ENCODE data around the gene TCF4. TPM values are rescaled to one million over a fixed set of nuclear protein-coding genes. Genes with fewer than 3 reads are reported as not detected.

TCF4 gene
- total RNA-seq, 1 experiment from 2014 or later, result 2.3 TPM

GRCh38 chr18:55372209-55372608, 215.8 kb downstream of the TCF4 start:
- in situ Hi-C loops (cut with HindIII; ENCODE audit: low pct_unique_long_range_greater_than_20kb, low sequenced_read_pairs) (no loop called here), intact Hi-C loops (cut with micrococcal nuclease; ENCODE audit: unreplicated experiment) (no loop called here)
- ChIA-PET POLR2A (no interaction called here), CTCF (no interaction called here)
- Histone ChIP-seq H3K36me3 (ENCODE audit: control insufficient read depth, insufficient read depth, low read length) (no peaks in the 10 kb centered on the region), H3K9me3 (ENCODE audit: control insufficient read depth, insufficient read depth, low read depth, low read length) (no peaks in the 10 kb centered on the region), H3K27ac (ENCODE audit: low read length) (no peak overlapping the region), H3K4me1 (ENCODE audit: control insufficient read depth, insufficient read depth, low read length) (no peaks in the 10 kb centered on the region), H3K27me3 (ENCODE audit: control insufficient read depth, insufficient read depth, low read length) (no peaks in the 10 kb centered on the region), H3K4me3 (ENCODE audit: low read depth in 2 of 2, low read length in 2 of 2) (no peak overlapping the region)
- BruUV-seq (replicated peaks), result no TSS peak
- no peak for DNase-seq (ENCODE audit: low read depth, low spot score)
- TF ChIP-seq CTCF (IDR thresholded peaks at IDR 0.05), result no peak
- no peak for TF ChIP-seq SIN3A (IDR thresholded peaks at IDR 0.05; ENCODE audit: borderline replicate concordance, insufficient read depth, low read depth, low read length)
- TF ChIP-seq REST (IDR thresholded peaks at IDR 0.05; ENCODE audit: insufficient read depth in 1 of 2, low read depth in 2 of 2, low read length in 1 of 2), result no peak
- no peak for TF ChIP-seq POLR2AphosphoS5 (IDR thresholded peaks at IDR 0.05; ENCODE audit: low read depth, low read length)
- TF ChIP-seq TCF7L2 (IDR thresholded peaks at IDR 0.05; ENCODE audit: low read depth, low read length), result no peak
- no peak for ATAC-seq

GRCh38 chr18:55370936-55371335, 217.1 kb downstream of the TCF4 start:
- Histone ChIP-seq H3K9me3 (ENCODE audit: control insufficient read depth, insufficient read depth, low read depth, low read length) (no peaks in the 10 kb centered on the region), H3K27ac (ENCODE audit: low read length) (no peak overlapping the region), H3K36me3 (ENCODE audit: control insufficient read depth, insufficient read depth, low read length) (no peaks in the 10 kb centered on the region), H3K27me3 (ENCODE audit: control insufficient read depth, insufficient read depth, low read length) (no peaks in the 10 kb centered on the region), H3K4me1 (ENCODE audit: control insufficient read depth, insufficient read depth, low read length) (no peaks in the 10 kb centered on the region), H3K4me3 (ENCODE audit: low read depth in 2 of 2, low read length in 2 of 2) (no peak overlapping the region)
- intact Hi-C loops (cut with micrococcal nuclease; ENCODE audit: unreplicated experiment), result no loop called here
- DNase-seq (ENCODE audit: low read depth, low spot score) (no peak), ATAC-seq (no peak)
- no peak for TF ChIP-seq REST (IDR thresholded peaks at IDR 0.05; ENCODE audit: insufficient read depth in 1 of 2, low read depth in 2 of 2, low read length in 1 of 2)
- TF ChIP-seq POLR2AphosphoS5 (IDR thresholded peaks at IDR 0.05; ENCODE audit: low read depth, low read length), result no peak
- TF ChIP-seq CTCF (IDR thresholded peaks at IDR 0.05), result no peak
- TF ChIP-seq SIN3A (IDR thresholded peaks at IDR 0.05; ENCODE audit: borderline replicate concordance, insufficient read depth, low read depth, low read length), result no peak
- no peak for TF ChIP-seq TCF7L2 (IDR thresholded peaks at IDR 0.05; ENCODE audit: low read depth, low read length)
- no TSS peak for BruUV-seq (replicated peaks)
- in situ Hi-C loops (cut with HindIII; ENCODE audit: low pct_unique_long_range_greater_than_20kb, low sequenced_read_pairs), result no loop called here
- POLR2A ChIA-PET, result no interaction called here
- CTCF ChIA-PET, result interaction anchor here (0.7 kb wide), 1 partner anchor 759 kb away, joined by 3 read pairs; no protein-coding TSS in a partner anchor

All from Panc1 (cell line).